Thoracic aorta (tissue), 2 donors: ENCODE data around the gene CYB5R3. TPM values are rescaled to one million over a fixed set of nuclear protein-coding genes. Genes with fewer than 3 reads are reported as not detected.

ENCODE experiments used
- ATAC-seq: fragments of 150-250 bp; one replicate; pipeline ENCODE4 v1.8.0; 2017; ENCODE audit warnings: low read depth; ENCODE audit not compliant: insufficient number of reproducible peaks, low FRiP score
- DNase-seq: peaks from one replicate; pipeline ENCODE4 v3.0.0-alpha.2; 2020; ENCODE audit warnings: low spot score
- H3K27ac ChIP-seq, 2 donors: fragments of 200-600 bp; sonication (generic); 1 replicate in 1 of 2; 2 replicates in 1 of 2; pipeline ENCODE4 v1.5.1; 2016; ENCODE audit warnings: mild to moderate bottlenecking in 2 of 2, moderate library complexity in 2 of 2
- H3K27me3 ChIP-seq: fragments of 200-600 bp; sonication (generic); replicated peaks from 2 replicates; pipeline ENCODE4 v1.6.0; 2016; ENCODE audit warnings: mild to moderate bottlenecking; ENCODE audit not compliant: insufficient read depth
- H3K36me3 ChIP-seq: fragments of 200-600 bp; sonication (generic); one replicate; pipeline ENCODE4 v1.5.1; 2016
- H3K4me1 ChIP-seq, 2 donors: fragments of 200-600 bp; sonication (generic); 1 replicate in 1 of 2; 2 replicates in 1 of 2; pipeline versions ENCODE4 v1.5.1 to v1.6.0; 2016; ENCODE audit warnings: low read depth in 2 of 2, mild to moderate bottlenecking in 1 of 2; ENCODE audit not compliant: control insufficient read depth in 1 of 2
- H3K4me3 ChIP-seq: fragments of 200-600 bp; sonication (generic); 2 replicates; pipeline ENCODE4 v1.5.1; 2016; ENCODE audit warnings: mild to moderate bottlenecking
- H3K9me3 ChIP-seq: fragments of 200-600 bp; sonication (generic); 2 replicates; pipeline ENCODE4 v1.5.1; 2016
- total RNA-seq, 2 donors: library from RNA; depleted of rRNA; stranded (reverse); fragments of >200 nt; gene quantifications; one replicate each; pipeline versions ENCODE4 v1.1.0 to v1.2.3, GENCODE V29; 2016
- TF ChIP-seq, protein P1 (sequence below): fragments of 200-600 bp; sonication (generic); IDR thresholded peaks from one replicate; pipeline ENCODE4 v1.5.1; 2019; ENCODE audit warnings: antibody characterized with exemption

The CYB5R3 gene
- total RNA-seq, 2 donors from 2014 or later = 209 to 606 TPM

DNA sequence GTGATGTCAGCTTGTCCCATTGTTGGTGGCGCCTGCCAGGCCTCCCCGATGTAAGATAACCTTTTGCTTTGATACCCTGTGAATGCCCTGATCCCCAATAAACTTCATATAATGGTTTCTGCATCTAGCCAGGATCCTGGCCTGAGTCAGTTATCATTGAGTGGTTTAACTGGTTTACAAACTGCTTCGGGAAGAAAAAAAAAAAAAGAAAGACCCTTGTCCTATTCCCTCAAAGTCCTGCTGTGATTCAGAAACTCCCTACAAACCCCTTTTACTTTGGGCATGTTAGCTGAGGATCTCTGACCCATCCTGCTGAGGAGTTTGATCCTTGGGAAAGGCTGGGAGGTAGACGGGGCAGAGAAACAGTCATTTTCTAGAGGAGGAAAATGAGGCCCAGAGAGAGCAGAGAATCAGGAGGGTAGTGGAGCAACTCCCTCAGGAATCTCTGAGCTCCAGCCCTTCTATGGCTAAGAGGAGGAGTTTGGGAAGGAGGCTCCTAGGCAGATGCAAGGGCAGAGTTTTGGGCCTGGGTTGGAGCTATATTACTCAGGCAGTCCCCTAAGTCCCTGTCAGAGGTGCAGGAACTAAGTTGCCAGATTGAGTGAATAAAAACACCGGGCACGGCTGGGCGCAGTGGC is 5.4 kb upstream of the CYB5R3 start:
- H3K27me3 ChIP-seq = no peaks in the 10 kb centered on the region
- H3K9me3 ChIP-seq = no peaks in the 10 kb centered on the region
- TF ChIP-seq, protein P1, sequence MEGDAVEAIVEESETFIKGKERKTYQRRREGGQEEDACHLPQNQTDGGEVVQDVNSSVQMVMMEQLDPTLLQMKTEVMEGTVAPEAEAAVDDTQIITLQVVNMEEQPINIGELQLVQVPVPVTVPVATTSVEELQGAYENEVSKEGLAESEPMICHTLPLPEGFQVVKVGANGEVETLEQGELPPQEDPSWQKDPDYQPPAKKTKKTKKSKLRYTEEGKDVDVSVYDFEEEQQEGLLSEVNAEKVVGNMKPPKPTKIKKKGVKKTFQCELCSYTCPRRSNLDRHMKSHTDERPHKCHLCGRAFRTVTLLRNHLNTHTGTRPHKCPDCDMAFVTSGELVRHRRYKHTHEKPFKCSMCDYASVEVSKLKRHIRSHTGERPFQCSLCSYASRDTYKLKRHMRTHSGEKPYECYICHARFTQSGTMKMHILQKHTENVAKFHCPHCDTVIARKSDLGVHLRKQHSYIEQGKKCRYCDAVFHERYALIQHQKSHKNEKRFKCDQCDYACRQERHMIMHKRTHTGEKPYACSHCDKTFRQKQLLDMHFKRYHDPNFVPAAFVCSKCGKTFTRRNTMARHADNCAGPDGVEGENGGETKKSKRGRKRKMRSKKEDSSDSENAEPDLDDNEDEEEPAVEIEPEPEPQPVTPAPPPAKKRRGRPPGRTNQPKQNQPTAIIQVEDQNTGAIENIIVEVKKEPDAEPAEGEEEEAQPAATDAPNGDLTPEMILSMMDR = no peak
- no peak overlapping the region for H3K4me3 ChIP-seq
- no peaks in the 10 kb centered on the region for H3K36me3 ChIP-seq
- DNase-seq = no peak
- no peak overlapping the region for H3K27ac ChIP-seq
- peaks cover 0 to 3% of the 10 kb centered on the region in 2 donors for H3K4me1 ChIP-seq
- no peak for ATAC-seq

DNA sequence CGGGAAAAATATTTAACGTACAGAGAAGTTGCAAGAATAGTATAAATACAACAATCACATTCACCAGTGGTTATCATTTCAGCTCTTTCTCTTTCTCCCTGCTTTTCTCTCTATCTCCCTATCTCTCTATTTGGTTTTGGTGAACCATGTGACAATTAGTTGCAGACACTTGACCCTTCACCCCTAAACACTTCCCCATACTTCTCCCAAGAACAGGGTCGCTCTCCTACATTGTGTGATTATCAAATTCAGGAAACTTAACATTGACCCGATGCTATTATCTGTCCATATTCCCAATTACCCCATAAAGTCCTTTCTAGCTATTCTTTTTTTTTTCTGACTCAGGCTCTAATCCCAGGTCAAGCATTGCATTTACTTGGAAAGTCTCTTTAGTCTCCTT is 4.8 kb upstream of the CYB5R3 start:
- Histone ChIP-seq H3K4me3 (no peak overlapping the region), H3K36me3 (no peaks in the 10 kb centered on the region), H3K4me1 (peaks cover 0 to 4% of the 10 kb centered on the region in 2 donors), H3K27me3 (no peaks in the 10 kb centered on the region), H3K27ac (no peak overlapping the region), H3K9me3 (no peaks in the 10 kb centered on the region)
- no peak for DNase-seq
- no peak for ATAC-seq
- TF ChIP-seq, protein P1 = no peak

- Histone ChIP-seq H3K4me3 (no peak overlapping the region), H3K4me1 (peaks cover 21 to 26% of the 10 kb centered on the region in 2 donors), H3K27ac (no peak overlapping the region), H3K27me3 (no peaks in the 10 kb centered on the region), H3K36me3 (no peaks in the 10 kb centered on the region), H3K9me3 (no peaks in the 10 kb centered on the region)
- DNase-seq = no peak
- no peak for ATAC-seq
- TF ChIP-seq, protein P1 = no peak
Measured at GRCh38 chr22:42651134-42651533, 1.9 kb upstream of the CYB5R3 start.

GRCh38 chr22:42648368-42649245 is 585 bp downstream of the CYB5R3 start:
- Histone ChIP-seq H3K36me3 (no peaks in the 10 kb centered on the region), H3K9me3 (no peaks in the 10 kb centered on the region), H3K27me3 (no peaks in the 10 kb centered on the region), H3K4me3 (peak overlapping the region; percentile 100), H3K27ac (peak overlapping the region; percentile 95 to 99), H3K4me1 (peaks cover 45 to 52% of the 10 kb centered on the region in 2 donors)
- TF ChIP-seq, protein P1 = no peak
- ATAC-seq = peak; percentile 6
- no peak for DNase-seq

- ATAC-seq (no peak), DNase-seq (no peak)
- Histone ChIP-seq H3K27me3 (no peaks in the 10 kb centered on the region), H3K4me3 (peak overlapping the region; percentile 100), H3K27ac (peak overlapping the region; percentile 95 to 99), H3K4me1 (peaks cover 50 to 57% of the 10 kb centered on the region in 2 donors), H3K9me3 (no peaks in the 10 kb centered on the region), H3K36me3 (no peaks in the 10 kb centered on the region)
- TF ChIP-seq, protein P1 = no peak
Measured at GRCh38 chr22:42648017-42648367, 1.2 kb downstream of the CYB5R3 start.
